ENCODE data around the gene MTHFS. TPM values are rescaled to one million over a fixed set of nuclear protein-coding genes. Genes with fewer than 3 reads are reported as not detected.
"Not testable (repeated sequence)": the region's sequence is repeated elsewhere in the genome, so short reads cannot be mapped to it uniquely, and the experiment has no call there.

MTHFS gene
- total RNA-seq: 6.1 TPM

DNA sequence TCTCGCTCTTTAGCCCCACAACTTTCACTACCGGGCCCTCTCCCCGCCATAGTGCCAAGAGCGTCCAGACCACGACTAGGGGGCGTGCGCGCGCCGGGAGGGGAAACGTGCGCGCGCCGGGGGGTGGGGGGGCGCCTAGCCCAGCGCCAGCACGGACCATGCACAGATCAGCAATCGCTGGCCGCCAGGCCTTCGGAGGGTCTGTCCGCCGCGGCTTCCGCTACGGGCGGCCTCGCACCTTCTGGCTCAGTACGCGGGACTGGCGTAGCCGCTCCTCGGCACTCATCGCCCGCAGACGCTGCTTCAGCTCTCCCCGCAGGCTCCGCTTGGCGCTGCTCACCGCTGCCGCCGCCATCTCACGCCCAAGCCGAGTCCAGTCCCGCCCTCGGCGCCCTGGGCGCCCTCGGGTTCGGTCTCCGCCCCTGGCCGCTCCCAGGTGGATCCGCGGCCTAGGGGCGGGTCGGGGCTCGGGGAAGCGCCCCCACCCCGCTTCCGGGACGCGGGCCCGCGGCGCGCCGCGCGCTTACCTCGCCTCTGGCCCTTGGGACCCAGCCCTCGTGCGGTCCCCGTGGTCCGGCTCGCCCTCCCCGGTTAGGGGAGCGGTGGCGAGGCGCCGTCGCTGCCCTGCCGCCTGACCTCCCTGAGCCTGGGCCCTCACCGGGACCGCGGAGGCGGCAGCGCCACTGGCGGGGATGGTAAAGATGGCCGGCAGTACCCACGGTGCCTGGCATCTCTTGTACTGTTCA lies at the start of gene MTHFS:
TSS of gene MTHFS (minus strand) at position 381 of the 746 bp plus-strand sequence. CDS start at position 355, 26 bp downstream.
- FAIRE-seq (no peak), DNase-seq (ENCODE audit: low spot score in 2 of 2) (peak; percentile 71 to 76)

- FAIRE-seq (no peak), DNase-seq (ENCODE audit: low spot score in 2 of 2) (no peak)
Measured at GRCh38 chr15:79944622-79945021, 47.8 kb upstream of the MTHFS start.

GRCh38 chr15:79943820-79944219 lies 47.0 kb upstream of the MTHFS start:
- FAIRE-seq (no peak), DNase-seq (ENCODE audit: low spot score in 2 of 2) (no peak)

DNA sequence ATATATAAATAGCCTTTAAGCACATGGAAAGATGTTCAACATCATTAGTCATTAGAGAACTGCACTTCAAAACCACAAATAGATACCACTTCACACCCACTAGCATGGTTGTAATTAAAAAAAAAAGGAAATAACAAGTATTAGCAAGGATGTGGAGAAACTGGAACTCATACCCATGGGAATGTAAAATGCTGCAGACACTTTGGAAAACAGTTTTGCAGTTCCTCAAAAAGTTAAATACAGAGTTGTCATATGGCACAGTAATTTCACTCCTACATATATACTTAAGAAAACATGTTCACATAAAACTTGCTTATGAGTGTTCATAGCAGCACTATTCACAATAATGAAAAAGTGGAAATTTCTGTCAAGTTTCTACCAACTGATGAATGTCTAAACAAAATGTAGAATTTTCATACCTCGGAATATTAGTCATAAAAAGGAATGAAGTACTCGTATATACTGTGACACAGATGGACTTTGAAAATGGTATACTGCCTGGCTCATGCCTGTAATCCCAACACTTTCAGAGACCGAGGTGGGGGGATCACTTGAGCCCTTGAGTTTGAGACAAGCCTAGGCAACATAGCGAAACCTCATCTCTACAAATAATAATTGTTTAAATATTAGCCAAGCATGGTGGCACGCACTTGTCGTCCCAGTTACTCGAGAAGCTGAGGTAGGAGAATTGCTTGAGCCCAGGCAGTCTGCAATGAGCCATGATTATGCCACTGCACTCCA lies 46.1 kb upstream of the MTHFS start:
- DNase-seq (ENCODE audit: low spot score in 2 of 2): no peak
- FAIRE-seq: no peak

GRCh38 chr15:79939399-79939798 lies 42.6 kb upstream of the MTHFS start:
- FAIRE-seq (no peak), DNase-seq (ENCODE audit: low spot score in 2 of 2) (no peak)

- DNase-seq (ENCODE audit: low spot score in 2 of 2): no peak
- FAIRE-seq: no peak
Measured at GRCh38 chr15:79938143-79938542, 41.3 kb upstream of the MTHFS start.

DNA sequence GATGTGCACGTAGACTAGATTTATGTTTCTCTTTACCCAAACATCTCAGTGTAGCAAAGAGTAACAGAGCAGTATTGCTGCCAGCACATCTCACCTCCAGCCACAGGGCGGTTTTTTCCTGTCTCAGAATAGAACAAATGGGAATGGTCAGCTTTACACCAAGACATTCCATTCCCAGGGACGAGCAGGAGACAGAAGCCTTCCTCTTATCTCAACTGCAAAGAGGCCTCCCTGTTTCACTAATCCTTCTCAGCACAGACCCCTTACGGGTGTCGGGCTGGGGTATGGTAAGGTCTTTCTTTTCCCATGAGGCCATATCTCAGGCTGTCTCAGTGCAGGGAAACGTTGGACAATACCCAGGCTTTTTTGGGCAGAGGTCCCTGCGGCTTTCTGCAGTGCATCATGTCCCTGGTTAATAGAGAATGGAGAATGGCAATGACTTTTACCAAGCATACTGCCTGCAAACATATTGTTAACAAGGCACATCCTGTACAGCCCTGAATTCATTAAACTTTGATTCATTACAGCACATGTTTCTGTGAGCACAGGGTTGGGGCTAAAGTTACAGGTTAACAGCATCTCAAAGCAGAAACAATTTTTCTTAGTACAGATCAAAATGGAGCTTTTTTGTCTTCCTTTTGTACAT lies 38.9 kb upstream of the MTHFS start:
- not testable (repeated sequence) for FAIRE-seq; DNase-seq (ENCODE audit: low spot score in 2 of 2)

DNA sequence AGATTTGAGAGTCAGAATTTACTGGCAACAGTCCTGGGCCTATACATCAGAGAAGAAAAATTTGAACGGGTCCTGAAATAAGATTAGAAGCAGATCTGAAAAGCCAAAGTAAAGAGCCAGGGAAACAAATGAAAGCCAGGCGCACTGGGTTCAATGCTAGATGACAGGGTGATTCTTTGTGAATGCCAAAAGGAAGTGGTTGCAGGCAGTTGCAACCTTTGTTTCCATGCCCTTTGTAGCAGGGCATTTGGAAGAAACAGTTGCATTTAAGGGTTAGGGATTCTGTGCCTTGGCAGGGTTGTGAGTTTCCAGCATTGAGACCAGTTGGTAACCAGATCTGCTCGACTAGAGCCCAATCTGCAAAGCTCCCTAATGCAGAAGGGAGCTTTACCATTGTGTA lies 36.4 kb upstream of the MTHFS start:
- DNase-seq (ENCODE audit: low spot score in 2 of 2): no peak
- no peak for FAIRE-seq

- DNase-seq (ENCODE audit: low spot score in 2 of 2): no peak
Measured at GRCh38 chr15:79932447-79932846, 35.6 kb upstream of the MTHFS start.

DNA sequence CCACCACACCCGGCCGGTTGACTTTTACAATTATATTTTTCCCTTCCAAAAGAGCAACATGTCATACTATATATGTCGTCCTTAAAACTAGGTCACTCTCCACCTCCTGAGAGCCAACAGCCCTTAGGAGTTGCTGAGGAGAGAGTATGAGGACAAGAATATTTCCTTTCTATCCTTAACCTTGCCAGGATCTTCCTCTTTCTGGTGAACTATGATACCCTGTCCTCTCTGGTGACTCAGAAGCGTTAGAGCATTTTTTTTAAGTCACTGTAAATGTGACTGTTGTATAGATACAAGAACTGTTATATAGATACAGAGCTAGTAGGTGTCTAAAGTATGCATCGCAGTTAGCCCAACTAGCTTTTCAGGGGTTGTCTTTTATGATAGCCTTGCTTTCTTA lies 33.7 kb upstream of the MTHFS start:
- DNase-seq (ENCODE audit: low spot score in 2 of 2): no peak
- FAIRE-seq: no peak

More at GRCh38 chr15:79932447-79932846, 35.6 kb upstream of the MTHFS start:
- no peak for FAIRE-seq

DNA sequence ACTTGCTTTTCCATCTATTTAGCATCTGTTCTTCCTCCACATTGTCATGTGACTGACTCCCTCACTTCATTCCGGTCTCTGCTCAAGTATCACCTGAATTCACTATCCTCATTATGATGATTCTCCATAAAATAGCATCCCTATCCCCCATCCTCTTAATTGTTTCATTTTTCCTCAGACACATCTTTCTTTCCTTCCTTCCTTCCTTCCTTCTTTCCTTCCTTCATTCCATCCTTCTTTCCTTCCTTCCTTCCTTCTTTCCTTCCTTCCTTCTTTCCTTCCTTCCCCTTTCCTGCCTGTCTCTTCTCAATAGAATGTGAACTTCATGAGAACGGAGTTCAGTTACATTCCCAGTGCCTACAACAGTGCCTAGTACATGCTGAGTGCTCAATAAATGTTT lies 32.6 kb upstream of the MTHFS start:
- DNase-seq (ENCODE audit: low spot score in 2 of 2) (no peak), FAIRE-seq (no peak)

DNA sequence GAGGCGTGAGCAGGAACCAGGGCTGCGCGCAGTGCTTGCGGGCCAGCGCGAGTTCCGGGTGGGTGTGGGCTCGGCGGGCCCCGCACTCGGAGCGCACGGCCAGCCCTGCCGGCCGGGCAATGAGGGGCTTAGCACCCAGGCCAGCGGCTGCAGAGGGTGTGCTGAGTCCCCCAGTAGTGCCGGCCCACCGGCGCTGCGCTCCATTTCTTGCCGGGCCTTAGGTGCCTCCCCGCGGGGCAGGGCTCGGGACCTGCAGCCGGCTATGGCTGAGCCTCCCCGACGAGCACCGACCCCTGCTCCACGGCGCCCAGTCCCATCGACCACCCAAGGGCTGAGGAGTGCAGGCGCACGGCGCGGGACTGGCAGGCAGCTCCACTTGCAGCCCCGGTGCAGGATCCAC lies 29.3 kb upstream of the MTHFS start:
- not testable (repeated sequence) for DNase-seq (ENCODE audit: low spot score in 2 of 2); FAIRE-seq

DNA sequence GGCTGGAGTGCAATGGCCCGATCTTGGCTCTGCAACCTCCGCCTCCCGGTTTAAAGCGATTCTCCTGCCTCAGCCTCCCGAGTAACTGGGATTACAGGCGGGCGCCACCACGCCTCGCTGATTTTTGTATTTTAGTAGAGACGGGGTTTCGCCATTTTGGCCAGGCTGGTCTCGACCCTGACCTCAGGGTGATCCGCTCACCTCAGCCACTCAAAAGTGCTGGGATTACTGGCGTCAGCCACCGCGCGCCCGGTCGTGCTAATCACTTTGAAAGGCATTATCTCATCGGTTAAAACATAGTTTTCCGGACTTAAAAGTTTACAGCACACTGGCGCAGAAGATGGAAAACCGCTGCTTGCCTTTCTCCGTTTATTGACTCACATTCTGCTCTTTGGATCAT lies 27.6 kb upstream of the MTHFS start:
- FAIRE-seq: no peak

DNA sequence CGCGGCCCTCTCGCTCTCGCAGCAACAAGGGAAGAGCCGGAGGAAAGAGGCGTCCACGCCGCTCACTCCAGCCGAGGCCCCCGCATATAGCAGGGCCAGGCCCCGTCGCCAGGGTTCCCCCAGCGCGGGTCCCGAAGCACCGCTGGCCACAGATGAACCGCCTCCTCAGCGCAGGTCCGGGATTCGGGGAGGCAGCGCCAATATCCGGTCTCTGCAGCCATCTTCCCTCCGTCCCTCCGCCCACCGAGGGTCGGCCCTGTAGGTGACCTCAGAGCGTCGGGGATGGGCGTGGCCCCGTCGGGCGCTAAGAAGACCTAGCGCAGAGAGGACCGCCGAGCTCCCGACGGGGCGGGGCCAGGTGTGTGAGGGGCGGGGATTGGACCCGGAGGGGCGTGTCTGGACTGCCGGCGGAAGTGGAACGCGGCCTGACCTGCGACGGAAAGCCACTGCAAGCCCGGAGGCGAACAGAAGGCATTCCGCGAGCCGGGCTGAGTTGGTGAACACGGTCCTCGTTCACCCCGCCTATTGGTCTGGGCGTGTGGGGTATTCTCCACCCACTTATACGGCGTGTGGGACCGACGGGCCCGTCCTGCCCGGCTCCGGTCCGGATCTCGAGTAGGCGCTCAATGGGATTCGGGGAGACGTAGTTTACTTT lies 26.8 kb upstream of the MTHFS start:
- peak; percentile 87 to 91 for DNase-seq (ENCODE audit: low spot score in 2 of 2)
- FAIRE-seq: no peak

More for the DNA sequence above, 27.6 kb upstream of the MTHFS start:
- no peak for DNase-seq (ENCODE audit: low spot score in 2 of 2)

- no peak for FAIRE-seq
Measured at GRCh38 chr15:79923079-79923514, 26.3 kb upstream of the MTHFS start.

DNA sequence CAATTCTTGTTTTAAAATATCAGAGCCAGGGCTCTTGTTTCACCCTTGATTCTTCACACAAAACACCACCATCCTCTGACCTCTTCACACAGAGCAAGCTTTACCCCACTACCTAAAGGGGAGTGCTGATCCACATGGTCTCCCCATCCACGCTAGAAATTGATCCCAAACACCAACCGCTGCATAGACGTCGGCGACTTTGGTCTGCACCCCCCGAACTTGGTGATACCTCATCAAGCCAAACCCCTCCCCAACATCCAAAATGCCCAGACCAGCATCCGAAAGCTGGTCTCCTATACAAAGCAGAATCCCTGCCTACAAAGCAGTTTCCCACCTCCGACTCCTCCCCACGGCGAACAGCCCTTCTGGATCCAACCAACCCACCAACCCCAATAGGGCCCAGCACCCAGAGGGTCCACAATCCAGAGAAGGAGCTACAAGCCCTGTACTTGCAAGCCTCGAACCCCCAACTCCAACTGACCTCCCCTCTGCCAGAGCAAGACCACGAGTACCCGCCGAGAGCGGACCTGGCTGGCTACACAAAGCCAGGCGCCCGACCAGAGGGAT lies 25.8 kb upstream of the MTHFS start:
- no peak for FAIRE-seq

More at GRCh38 chr15:79923079-79923514, 26.3 kb upstream of the MTHFS start:
- peak; percentile 56 to 69 for DNase-seq (ENCODE audit: low spot score in 2 of 2)

DNA sequence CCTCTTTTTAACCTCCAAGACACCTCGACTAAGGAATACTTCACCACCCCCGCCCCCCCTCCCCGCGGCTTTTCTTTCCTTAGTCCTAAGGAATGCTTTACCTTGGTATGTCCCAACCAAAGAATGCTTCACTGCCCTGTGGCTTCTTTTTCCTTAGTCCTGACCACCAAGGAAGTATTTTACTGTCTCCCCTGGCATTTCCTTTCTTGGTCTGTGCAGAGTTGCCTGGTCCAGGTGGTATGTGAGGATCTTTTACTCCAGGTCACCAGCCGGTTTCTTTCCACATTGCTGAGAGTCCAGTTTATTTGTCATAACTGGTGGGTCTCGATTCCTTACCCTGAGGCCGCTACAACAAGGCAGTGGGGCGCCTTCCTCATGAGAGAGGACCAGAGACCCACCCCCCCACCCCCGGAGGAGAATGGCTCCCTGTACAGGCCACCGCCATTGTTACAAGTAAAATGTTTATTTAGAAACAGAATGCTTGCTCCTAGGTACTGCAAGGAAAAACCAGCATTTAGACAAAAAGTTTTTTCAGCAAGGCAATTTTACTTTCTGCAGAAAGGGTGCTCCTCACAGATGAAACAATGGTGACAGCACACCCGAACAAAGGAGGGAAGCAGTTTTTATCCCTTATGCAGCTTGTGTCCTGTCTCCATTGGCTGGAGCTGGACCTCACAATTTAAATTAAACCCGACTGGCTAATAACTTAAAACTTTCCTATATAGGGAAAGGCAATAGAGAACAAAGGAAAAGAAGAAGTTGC lies 23.1 kb upstream of the MTHFS start:
- FAIRE-seq (no peak), DNase-seq (ENCODE audit: low spot score in 2 of 2) (no peak)

More for the DNA sequence above, 25.8 kb upstream of the MTHFS start:
- no peak for DNase-seq (ENCODE audit: low spot score in 2 of 2)

- DNase-seq (ENCODE audit: low spot score in 2 of 2): no peak
- FAIRE-seq: no peak
Measured at GRCh38 chr15:79919090-79919748, 22.4 kb upstream of the MTHFS start.

GRCh38 chr15:79918278-79918677 lies 21.5 kb upstream of the MTHFS start:
- DNase-seq (ENCODE audit: low spot score in 2 of 2) (no peak), FAIRE-seq (no peak)
